HCT116 (cell line): ENCODE measurements around the gene MIF4GD. TPM values are rescaled to one million over a fixed set of nuclear protein-coding genes. Genes with fewer than 3 reads are reported as not detected.
"Not testable (repeated sequence)": the region's sequence is repeated elsewhere in the genome, so short reads cannot be mapped to it uniquely, and the experiment has no call there.

Experiments used
- ATAC-seq: fragments of 200-7000 bp; cut with Tn5 transposase; 2 replicates; pipeline ENCODE4 v1.9.1; 2020; ENCODE audit warnings: mild to moderate bottlenecking, moderate library complexity
- BruUV-seq: library from RNA; stranded (reverse); fragments of 400-500 nt; replicated peaks from 2 replicates; lab custom pipeline; 2021; lab: Mats Ljungman, UMichigan
- CTCF ChIA-PET: fragments of 300-600 bp; sonication (Branson Sonifier 250); formaldehyde crosslinking; loops from one replicate; lab custom pipeline; 2021; ENCODE audit warnings: antibody characterized with exemption; lab: Charles Lee
- POLR2A ChIA-PET: fragments of 300-600, 350-600 bp; sonication (Branson Sonifier 250); formaldehyde crosslinking; loops from one replicate; lab custom pipeline; 2021; ENCODE audit warnings: antibody characterized with exemption; lab: Charles Lee
- RAD21 ChIA-PET, 2 experiments: fragments of 300-600 bp; sonication (Branson Sonifier 250); formaldehyde crosslinking; loops; one replicate each; lab custom pipeline; 2023; ENCODE audit warnings: low total read pairs in 2 of 2; ENCODE audit not compliant: uncharacterized antibody in 2 of 2, unreplicated experiment in 2 of 2, low non-redundant PET in 1 of 2; lab: Charles Lee
- DNase-seq: peaks from one replicate; pipeline ENCODE4 v3.0.0-alpha.2; 2010; ENCODE audit warnings: low read depth, low spot score
- H2AFZ ChIP-seq: fragments of 200-600 bp; shearing (Covaris generic), sonication (generic); 2 replicates; pipeline ENCODE4 v1.6.1; 2017; ENCODE audit warnings: low read depth, mixed run types, mixed read lengths, antibody characterized with exemption, low read length; ENCODE audit not compliant: poor library complexity, severe bottlenecking
- H3K27ac ChIP-seq: 2 replicates; pipeline ENCODE4 v1.5.1; 2012; ENCODE audit warnings: low read depth, low read length
- H3K27me3 ChIP-seq: fragments of 200-600 bp; sonication (generic); 2 replicates; pipeline ENCODE4 v1.6.1; 2016; ENCODE audit warnings: mixed run types, low read length, mixed read lengths; ENCODE audit not compliant: insufficient read depth
- H3K36me3 ChIP-seq, 2 experiments: fragments of 200-500 bp in 1 of 2; fragments of 200-600 bp in 1 of 2; sonication (Bioruptor generic) in 1 of 2; sonication (generic) in 1 of 2; 2 replicates each; pipeline versions ENCODE4 v1.5.1 to v1.6.1; 2014 to 2016; ENCODE audit warnings: low read length in 2 of 2, inconsistent platforms in 1 of 2, mixed read lengths in 1 of 2, mixed run types in 1 of 2; ENCODE audit not compliant: insufficient read depth in 2 of 2, control insufficient read depth in 1 of 2
- H3K4me1 ChIP-seq, 2 experiments: fragments of 200-600 bp in 1 of 2; sonication (generic) in 1 of 2; 2 replicates each; pipeline versions ENCODE4 v1.5.1 to v1.6.1; 2012 to 2017; ENCODE audit warnings: low read length in 2 of 2, inconsistent platforms in 1 of 2, mild to moderate bottlenecking in 1 of 2, mixed read lengths in 1 of 2, mixed run types in 1 of 2, moderate library complexity in 1 of 2; ENCODE audit not compliant: insufficient read depth in 2 of 2, control insufficient read depth in 1 of 2
- H3K4me2 ChIP-seq: fragments of 200-600 bp; sonication (generic); 2 replicates; pipeline ENCODE4 v1.6.1; 2017; ENCODE audit warnings: mixed run types, low read length, mixed read lengths
- H3K4me3 ChIP-seq, 2 experiments: fragments of 200-600 bp in 1 of 2; sonication (generic) in 1 of 2; replicated peaks in 1 of 2; 2 replicates each; pipeline ENCODE4 v1.5.1; 2011 to 2016; ENCODE audit warnings: low read length in 2 of 2, control low read depth in 1 of 2, low read depth in 1 of 2, mild to moderate bottlenecking in 1 of 2, mixed read lengths in 1 of 2, mixed run types in 1 of 2
- H3K79me2 ChIP-seq: fragments of 200-600 bp; sonication (generic); 2 replicates; pipeline ENCODE4 v1.6.1; 2017; ENCODE audit warnings: mild to moderate bottlenecking, mixed run types, low read length, moderate library complexity, mixed read lengths; ENCODE audit not compliant: insufficient read depth
- H3K9ac ChIP-seq: fragments of 200-600 bp; sonication (generic); 2 replicates; pipeline ENCODE4 v1.6.1; 2016; ENCODE audit warnings: low read length, mixed read lengths
- H3K9me2 ChIP-seq: fragments of 200-600 bp; sonication (generic), shearing (Covaris generic); 2 replicates; pipeline ENCODE4 v1.6.1; 2017; ENCODE audit warnings: mixed run types, mild to moderate bottlenecking, moderate library complexity; ENCODE audit not compliant: insufficient read depth
- H3K9me3 ChIP-seq, 2 experiments: fragments of 200-500 bp in 1 of 2; fragments of 200-600 bp in 1 of 2; sonication (Bioruptor generic) in 1 of 2; sonication (generic) in 1 of 2; 2 replicates each; pipeline ENCODE4 v1.6.1; 2014 to 2017; ENCODE audit warnings: low read length in 2 of 2, mixed read lengths in 2 of 2, inconsistent platforms in 1 of 2, low read depth in 1 of 2, mild to moderate bottlenecking in 1 of 2, mixed run types in 1 of 2, moderate library complexity in 1 of 2; ENCODE audit not compliant: control insufficient read depth in 1 of 2, insufficient read depth in 1 of 2
- H4K20me1 ChIP-seq: fragments of 200-600 bp; sonication (generic), shearing (Covaris generic); 2 replicates; pipeline ENCODE4 v1.6.1; 2017; ENCODE audit warnings: mixed run types, mild to moderate bottlenecking, moderate library complexity; ENCODE audit not compliant: insufficient read depth
- ATF3 ChIP-seq: IDR thresholded peaks from 2 replicates; pipeline ENCODE4 v1.6.1; 2012
- CEBPB ChIP-seq: IDR thresholded peaks from 2 replicates; pipeline ENCODE4 v1.6.1; 2012; ENCODE audit warnings: low read depth
- CTCF ChIP-seq, 3 experiments: fragments of 200-600 bp in 1 of 3; sonication (generic) in 1 of 3; IDR thresholded peaks in 2 of 3; conservative IDR thresholded peaks in 1 of 3; 2 replicates each; pipeline ENCODE4 v1.5.1; 2012 to 2017; ENCODE audit warnings: low read depth in 2 of 3, low read length in 2 of 3, antibody characterized with exemption in 1 of 3, borderline replicate concordance in 1 of 3, control low read depth in 1 of 3, mild to moderate bottlenecking in 1 of 3, mixed read lengths in 1 of 3, mixed run types in 1 of 3, moderate library complexity in 1 of 3; ENCODE audit not compliant: insufficient read depth in 1 of 3
- EGR1 ChIP-seq: IDR thresholded peaks from 2 replicates; pipeline ENCODE4 v1.6.1; 2012; ENCODE audit warnings: low read depth
- ELF1 ChIP-seq: IDR thresholded peaks from 2 replicates; pipeline ENCODE4 v1.6.1; 2012; ENCODE audit warnings: low read depth, borderline replicate concordance
- POLR2AphosphoS5 ChIP-seq: IDR thresholded peaks from 2 replicates; pipeline ENCODE4 v1.6.1; 2011; ENCODE audit warnings: mild to moderate bottlenecking, low read depth, low read length, moderate library complexity
- SIN3A ChIP-seq: IDR thresholded peaks from 2 replicates; pipeline ENCODE4 v1.6.1; 2012; ENCODE audit warnings: low read depth
- SRF ChIP-seq: IDR thresholded peaks from 2 replicates; pipeline ENCODE4 v1.6.1; 2012; ENCODE audit warnings: low read depth
- intact Hi-C: fragments of 100-400 bp; cut with micrococcal nuclease; formaldehyde crosslinking; loops from 2 replicates; pipeline ENCODE4 v1.10.0; 2022
- total RNA-seq: library from RNA; stranded (reverse); gene quantifications from one replicate; pipeline ENCODE4 v1.2.1, GENCODE V29; 2021; ENCODE audit not compliant: unreplicated experiment
- TF ChIP-seq, protein P1 (sequence below): IDR thresholded peaks from 2 replicates; pipeline ENCODE4 v1.6.1; 2012
- TF ChIP-seq, protein P2 (sequence below): IDR thresholded peaks from 2 replicates; pipeline ENCODE4 v1.6.1; 2012; ENCODE audit warnings: low read depth

The MIF4GD gene
- total RNA-seq, 1 experiment from 2014 or later: 35.2 TPM

GRCh38 chr17:75255954-75256698, 14.9 kb downstream of the MIF4GD start:
- H3K36me3 ChIP-seq, H3K27ac ChIP-seq, BruUV-seq, DNase-seq, RAD21 ChIA-PET, intact Hi-C loops, ATAC-seq, CTCF ChIA-PET, H3K4me2 ChIP-seq, H4K20me1 ChIP-seq, H3K9me2 ChIP-seq, H3K4me3 ChIP-seq, H3K27me3 ChIP-seq, H3K9me3 ChIP-seq, H2AFZ ChIP-seq, POLR2A ChIA-PET, H3K9ac ChIP-seq: not testable (repeated sequence)
- Histone ChIP-seq H3K4me1 (peaks cover 9 to 28% of the 10 kb centered on the region in 2 experiments), H3K79me2 (peaks cover 49% of the 10 kb centered on the region)

DNA sequence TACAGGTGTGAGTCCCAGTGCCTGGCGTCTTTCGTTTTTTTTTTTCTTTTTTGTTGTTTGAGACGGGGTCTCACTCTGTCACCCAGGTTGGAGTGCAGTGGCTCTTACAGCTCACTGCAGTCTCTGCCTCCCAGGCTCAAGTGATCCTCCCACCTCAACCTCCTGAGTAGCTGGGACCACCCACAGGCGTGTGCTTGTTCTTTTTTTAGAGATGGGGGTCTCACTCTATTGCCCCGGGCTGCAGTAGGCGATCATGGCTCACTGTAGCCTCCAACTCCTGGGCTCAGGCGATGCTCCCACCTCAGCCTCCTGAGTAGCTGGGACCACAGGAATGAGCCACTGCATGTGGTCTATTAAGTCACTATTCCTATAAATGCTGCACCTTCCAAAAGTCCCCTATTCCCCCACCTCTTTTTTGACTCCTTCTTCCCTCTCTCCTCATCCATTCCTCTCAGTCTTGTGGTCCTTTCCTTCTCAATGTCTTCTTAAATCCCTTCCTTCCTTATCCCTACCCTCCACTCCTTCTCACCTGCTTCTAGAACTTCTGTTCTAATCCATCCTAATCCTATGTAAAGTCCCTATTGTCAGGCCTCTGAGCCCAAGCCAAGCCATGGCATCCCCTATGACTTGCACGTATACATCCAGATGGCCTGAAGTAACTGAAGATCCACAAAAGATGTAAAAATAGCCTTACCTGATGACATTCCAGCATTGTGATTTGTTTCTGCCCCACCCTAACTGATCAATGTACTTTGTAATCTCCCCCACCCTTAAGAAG, 18.8 kb downstream of the MIF4GD start:
- intact Hi-C loops: no loop called here
- peaks cover 47% of the 10 kb centered on the region for H3K79me2 ChIP-seq
- no peak overlapping the region for H3K27ac ChIP-seq
- H3K36me3 ChIP-seq: no peaks in the 10 kb centered on the region
- no peaks in the 10 kb centered on the region for H3K9me2 ChIP-seq
- H3K9ac ChIP-seq: no peak overlapping the region
- H3K4me1 ChIP-seq: peaks cover 6 to 33% of the 10 kb centered on the region in 2 experiments; a peak in 3 of 4 replicates
- no peaks in the 10 kb centered on the region for H4K20me1 ChIP-seq
- TF ChIP-seq, protein P1, sequence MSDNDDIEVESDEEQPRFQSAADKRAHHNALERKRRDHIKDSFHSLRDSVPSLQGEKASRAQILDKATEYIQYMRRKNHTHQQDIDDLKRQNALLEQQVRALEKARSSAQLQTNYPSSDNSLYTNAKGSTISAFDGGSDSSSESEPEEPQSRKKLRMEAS: no peak
- TF ChIP-seq SIN3A: no peak
- TF ChIP-seq SRF: no peak
- no peak for TF ChIP-seq CEBPB
- no peak for TF ChIP-seq POLR2AphosphoS5
- TF ChIP-seq, protein P2, sequence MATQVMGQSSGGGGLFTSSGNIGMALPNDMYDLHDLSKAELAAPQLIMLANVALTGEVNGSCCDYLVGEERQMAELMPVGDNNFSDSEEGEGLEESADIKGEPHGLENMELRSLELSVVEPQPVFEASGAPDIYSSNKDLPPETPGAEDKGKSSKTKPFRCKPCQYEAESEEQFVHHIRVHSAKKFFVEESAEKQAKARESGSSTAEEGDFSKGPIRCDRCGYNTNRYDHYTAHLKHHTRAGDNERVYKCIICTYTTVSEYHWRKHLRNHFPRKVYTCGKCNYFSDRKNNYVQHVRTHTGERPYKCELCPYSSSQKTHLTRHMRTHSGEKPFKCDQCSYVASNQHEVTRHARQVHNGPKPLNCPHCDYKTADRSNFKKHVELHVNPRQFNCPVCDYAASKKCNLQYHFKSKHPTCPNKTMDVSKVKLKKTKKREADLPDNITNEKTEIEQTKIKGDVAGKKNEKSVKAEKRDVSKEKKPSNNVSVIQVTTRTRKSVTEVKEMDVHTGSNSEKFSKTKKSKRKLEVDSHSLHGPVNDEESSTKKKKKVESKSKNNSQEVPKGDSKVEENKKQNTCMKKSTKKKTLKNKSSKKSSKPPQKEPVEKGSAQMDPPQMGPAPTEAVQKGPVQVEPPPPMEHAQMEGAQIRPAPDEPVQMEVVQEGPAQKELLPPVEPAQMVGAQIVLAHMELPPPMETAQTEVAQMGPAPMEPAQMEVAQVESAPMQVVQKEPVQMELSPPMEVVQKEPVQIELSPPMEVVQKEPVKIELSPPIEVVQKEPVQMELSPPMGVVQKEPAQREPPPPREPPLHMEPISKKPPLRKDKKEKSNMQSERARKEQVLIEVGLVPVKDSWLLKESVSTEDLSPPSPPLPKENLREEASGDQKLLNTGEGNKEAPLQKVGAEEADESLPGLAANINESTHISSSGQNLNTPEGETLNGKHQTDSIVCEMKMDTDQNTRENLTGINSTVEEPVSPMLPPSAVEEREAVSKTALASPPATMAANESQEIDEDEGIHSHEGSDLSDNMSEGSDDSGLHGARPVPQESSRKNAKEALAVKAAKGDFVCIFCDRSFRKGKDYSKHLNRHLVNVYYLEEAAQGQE: no peak
- TF ChIP-seq EGR1: no peak
- TF ChIP-seq CTCF (IDR thresholded peaks at IDR 0.05 in 2 of 3, conservative IDR thresholded peaks at IDR 0.05 in 1 of 3; ENCODE audit: borderline replicate concordance in 1 of 3, insufficient read depth in 1 of 3, low read depth in 2 of 3, low read length in 2 of 3): no peak
- TF ChIP-seq ATF3: no peak
- no peak for TF ChIP-seq ELF1
- no peak overlapping the region for H3K4me2 ChIP-seq
- no peak for DNase-seq
- H2AFZ ChIP-seq: no peak overlapping the region
- POLR2A ChIA-PET: no interaction called here
- RAD21 ChIA-PET: no interaction called here
- no TSS peak for BruUV-seq
- ATAC-seq: no peak
- CTCF ChIA-PET: interaction anchor here (0.7 to 1.6 kb wide), 2 partner anchors 14 to 415 kb away, joined by 3 read pairs; no protein-coding TSS in a partner anchor
- no peaks in the 10 kb centered on the region for H3K9me3 ChIP-seq
- no peak overlapping the region for H3K4me3 ChIP-seq
- no peaks in the 10 kb centered on the region for H3K27me3 ChIP-seq
